HG03060 (cell line): Measurements from ENCODE around the gene PARVG.

Experiments used
- ATAC-seq: cut with Tn5 transposase; IDR thresholded peaks from one replicate; pipeline ENCODE4 v1.9.1; 2021; ENCODE audit warnings: low read depth, moderate number of reproducible peaks; ENCODE audit not compliant: unreplicated experiment

The PARVG gene

GRCh38 chr22:44180706-44181032, at the start of gene PARVG:
TSS of gene PARVG (plus strand) at chr22:44180925. CDS start at chr22:44183330, 2,405 bp downstream.
- ATAC-seq: no peak

GRCh38 chr22:44131412-44131811, 49.3 kb upstream of the PARVG start:
- no peak for ATAC-seq

GRCh38 chr22:44131989-44132685, 48.6 kb upstream of the PARVG start:
- ATAC-seq: no peak

- ATAC-seq: no peak
These were observed 48.0 kb upstream of the PARVG start for GRCh38 chr22:44132724-44133123.

- ATAC-seq: no peak
These were observed 47.6 kb upstream of the PARVG start for GRCh38 chr22:44133161-44133560.

GRCh38 chr22:44133901-44134571, 46.7 kb upstream of the PARVG start:
- ATAC-seq: no peak

GRCh38 chr22:44136112-44136511, 44.6 kb upstream of the PARVG start:
- no peak for ATAC-seq

- ATAC-seq: no peak
These were observed 43.9 kb upstream of the PARVG start for GRCh38 chr22:44136786-44137185.

- no peak for ATAC-seq
These were observed 43.3 kb upstream of the PARVG start for GRCh38 chr22:44137415-44137814.

GRCh38 chr22:44139773-44140172, 41.0 kb upstream of the PARVG start:
- no peak for ATAC-seq

GRCh38 chr22:44142421-44143104, 38.2 kb upstream of the PARVG start:
- ATAC-seq: no peak

- ATAC-seq: no peak
These were observed 37.6 kb upstream of the PARVG start for GRCh38 chr22:44143105-44143474.

GRCh38 chr22:44143579-44143978, 37.1 kb upstream of the PARVG start:
- ATAC-seq: no peak

GRCh38 chr22:44144046-44144569, 36.6 kb upstream of the PARVG start:
- no peak for ATAC-seq

GRCh38 chr22:44145544-44145943, 35.2 kb upstream of the PARVG start:
- no peak for ATAC-seq

- ATAC-seq: no peak
These were observed 34.5 kb upstream of the PARVG start for GRCh38 chr22:44146088-44146861.

GRCh38 chr22:44147008-44147645, 33.6 kb upstream of the PARVG start:
- no peak for ATAC-seq

GRCh38 chr22:44147821-44148574, 32.7 kb upstream of the PARVG start:
- ATAC-seq: no peak

- ATAC-seq: no peak
These were observed 29.0 kb upstream of the PARVG start for GRCh38 chr22:44151676-44152075.

GRCh38 chr22:44153710-44154109, 27.0 kb upstream of the PARVG start:
- ATAC-seq: no peak
